Measurements from ENCODE around the gene SAMD15.

DNA sequence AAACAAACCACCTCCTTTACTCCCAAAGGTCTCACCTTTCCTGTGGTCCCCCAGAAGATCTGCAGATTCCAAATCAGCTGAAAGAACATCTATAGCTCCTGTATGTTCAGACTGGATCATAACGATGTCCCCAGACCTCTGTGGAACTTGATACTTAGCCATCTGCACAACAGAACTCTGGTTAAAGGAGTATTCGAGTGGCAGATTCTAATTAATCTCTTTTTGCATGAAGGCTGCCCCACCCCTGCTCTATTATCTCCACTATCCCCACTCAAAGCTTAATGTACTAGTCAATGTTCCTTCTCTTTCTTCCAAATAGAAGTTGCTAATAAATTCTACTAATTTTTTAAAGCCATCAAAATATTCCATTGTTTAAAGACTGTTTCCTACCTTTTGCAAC is 33.5 kb upstream of the SAMD15 start:
- TF ChIP-seq POLR2A (IDR thresholded peaks at IDR 0.05; ENCODE audit: low read length): no peak
- no peak for TF ChIP-seq GATA1 (IDR thresholded peaks at IDR 0.05; ENCODE audit: low read depth, low read length)
